Loucy (cell line): ENCODE results near the gene SECTM1.

Experiments used
- H2AFZ ChIP-seq: fragments of 200-600 bp; sonication (generic); 2 replicates; pipeline ENCODE4 v1.6.0; 2016; ENCODE audit warnings: antibody characterized with exemption, mild to moderate bottlenecking, low read length, moderate library complexity
- H3F3A ChIP-seq: fragments of 200-600 bp; 2 replicates; pipeline ENCODE4 v1.6.0; 2016; ENCODE audit warnings: antibody characterized with exemption, low read depth, mild to moderate bottlenecking
- H3K27me3 ChIP-seq: fragments of 200-600 bp; sonication (generic); 2 replicates; pipeline ENCODE4 v1.6.1; 2014; ENCODE audit warnings: low read length, mild to moderate bottlenecking; ENCODE audit not compliant: insufficient read depth, poor library complexity, severe bottlenecking
- H3K36me3 ChIP-seq: fragments of 200-600 bp; sonication (generic); 2 replicates; pipeline ENCODE4 v1.6.1; 2016; ENCODE audit warnings: low read length; ENCODE audit not compliant: insufficient read depth
- H3K4me1 ChIP-seq: fragments of 200-600 bp; sonication (generic); 2 replicates; pipeline ENCODE4 v1.5.1; 2014; ENCODE audit warnings: low read length, mild to moderate bottlenecking; ENCODE audit not compliant: insufficient read depth, poor library complexity, severe bottlenecking
- H3K4me2 ChIP-seq: fragments of 200-600 bp; sonication (generic); 2 replicates; pipeline ENCODE4 v1.6.0; 2014; ENCODE audit warnings: antibody characterized with exemption, low read length, low read depth, mild to moderate bottlenecking; ENCODE audit not compliant: poor library complexity, severe bottlenecking
- H3K4me3 ChIP-seq: fragments of 200-600 bp; sonication (generic); 2 replicates; pipeline ENCODE4 v1.5.1; 2014; ENCODE audit warnings: low read length, mild to moderate bottlenecking, mixed read lengths; ENCODE audit not compliant: poor library complexity, severe bottlenecking
- H3K79me2 ChIP-seq: fragments of 200-600 bp; sonication (generic); 2 replicates; pipeline ENCODE4 v1.6.1; 2014; ENCODE audit warnings: low read length; ENCODE audit not compliant: insufficient read depth
- H3K9ac ChIP-seq: fragments of 200-600 bp; sonication (generic); 2 replicates; pipeline ENCODE4 v1.6.0; 2014; ENCODE audit warnings: mild to moderate bottlenecking, low read depth, low read length, moderate library complexity; ENCODE audit not compliant: poor library complexity, severe bottlenecking
- H3K9me2 ChIP-seq: fragments of 200-600 bp; sonication (generic); replicated peaks from 2 replicates; pipeline ENCODE4 v1.6.1; 2016; ENCODE audit warnings: low read depth, low read length, mixed read lengths
- H3K9me3 ChIP-seq: fragments of 200-600 bp; sonication (generic); 2 replicates; pipeline ENCODE4 v1.6.1; 2014; ENCODE audit warnings: mild to moderate bottlenecking, antibody characterized with exemption, low read length, low read depth; ENCODE audit not compliant: insufficient read depth
- H4K20me1 ChIP-seq: fragments of 200-600 bp; sonication (generic); 2 replicates; pipeline ENCODE4 v1.6.0; 2014; ENCODE audit warnings: antibody characterized with exemption, low read length, mild to moderate bottlenecking; ENCODE audit not compliant: insufficient read depth, poor library complexity, severe bottlenecking
- CTCF ChIP-seq: fragments of 200-600 bp; sonication (generic); conservative IDR thresholded peaks from 2 replicates; pipeline ENCODE4 v1.5.1; 2014; ENCODE audit warnings: mild to moderate bottlenecking, antibody characterized with exemption, low read length
- EZH2phosphoT487 ChIP-seq: fragments of 200-600 bp; IDR thresholded peaks from 2 replicates; pipeline ENCODE4 v1.6.1; 2018; ENCODE audit warnings: antibody characterized with exemption, mild to moderate bottlenecking, moderate library complexity, borderline replicate concordance

Gene SECTM1

GRCh38 chr17:82310877-82311276 lies 22.7 kb downstream of the SECTM1 start:
- peaks cover 15% of the 10 kb centered on the region for H3K79me2 ChIP-seq
- H3K4me3 ChIP-seq = no peak overlapping the region
- no peak overlapping the region for H2AFZ ChIP-seq
- peaks cover 30% of the 10 kb centered on the region for H3K4me1 ChIP-seq
- H3K27me3 ChIP-seq = no peaks in the 10 kb centered on the region
- H3K9me3 ChIP-seq = no peaks in the 10 kb centered on the region
- H3K9me2 ChIP-seq = no peaks in the 10 kb centered on the region
- no peak for TF ChIP-seq CTCF
- no peak for TF ChIP-seq EZH2phosphoT487
- H3F3A ChIP-seq = peaks cover 10% of the 10 kb centered on the region
- H4K20me1 ChIP-seq = no peaks in the 10 kb centered on the region
- no peak overlapping the region for H3K9ac ChIP-seq
- no peaks in the 10 kb centered on the region for H3K36me3 ChIP-seq
- H3K4me2 ChIP-seq = no peak overlapping the region

- Histone ChIP-seq H3K4me2 (no peak overlapping the region), H3K36me3 (no peaks in the 10 kb centered on the region), H3K4me3 (no peak overlapping the region), H3F3A (peaks cover 15% of the 10 kb centered on the region), H3K9me2 (no peaks in the 10 kb centered on the region), H3K9ac (no peak overlapping the region), H3K9me3 (no peaks in the 10 kb centered on the region), H4K20me1 (no peaks in the 10 kb centered on the region), H3K27me3 (no peaks in the 10 kb centered on the region), H2AFZ (no peak overlapping the region), H3K4me1 (peaks cover 33% of the 10 kb centered on the region), H3K79me2 (peaks cover 14% of the 10 kb centered on the region)
- TF ChIP-seq CTCF (no peak), EZH2phosphoT487 (no peak)
Measured at GRCh38 chr17:82309656-82310570, 23.7 kb downstream of the SECTM1 start.

- H3F3A ChIP-seq = peaks cover 15% of the 10 kb centered on the region
- H2AFZ ChIP-seq = no peak overlapping the region
- peaks cover 26% of the 10 kb centered on the region for H3K79me2 ChIP-seq
- peaks cover 73% of the 10 kb centered on the region for H3K4me1 ChIP-seq
- H3K9me3 ChIP-seq = no peaks in the 10 kb centered on the region
- H3K4me2 ChIP-seq = peak overlapping the region; percentile 87
- H3K36me3 ChIP-seq = no peaks in the 10 kb centered on the region
- H3K4me3 ChIP-seq = peak overlapping the region; percentile 55
- H3K27me3 ChIP-seq = no peaks in the 10 kb centered on the region
- H3K9me2 ChIP-seq = no peaks in the 10 kb centered on the region
- no peaks in the 10 kb centered on the region for H4K20me1 ChIP-seq
- TF ChIP-seq CTCF (no peak), EZH2phosphoT487 (no peak)
- peak overlapping the region; percentile 98 for H3K9ac ChIP-seq
Measured at GRCh38 chr17:82305727-82306300, 27.8 kb downstream of the SECTM1 start.
